HG03039 (cell line): Measurements from ENCODE around the gene OR52E4.

Experiments
- ATAC-seq: cut with Tn5 transposase; IDR thresholded peaks from one replicate; pipeline ENCODE4 v1.9.1; 2021; ENCODE audit warnings: mild to moderate bottlenecking, moderate library complexity; ENCODE audit not compliant: unreplicated experiment

OR52E4 gene

DNA sequence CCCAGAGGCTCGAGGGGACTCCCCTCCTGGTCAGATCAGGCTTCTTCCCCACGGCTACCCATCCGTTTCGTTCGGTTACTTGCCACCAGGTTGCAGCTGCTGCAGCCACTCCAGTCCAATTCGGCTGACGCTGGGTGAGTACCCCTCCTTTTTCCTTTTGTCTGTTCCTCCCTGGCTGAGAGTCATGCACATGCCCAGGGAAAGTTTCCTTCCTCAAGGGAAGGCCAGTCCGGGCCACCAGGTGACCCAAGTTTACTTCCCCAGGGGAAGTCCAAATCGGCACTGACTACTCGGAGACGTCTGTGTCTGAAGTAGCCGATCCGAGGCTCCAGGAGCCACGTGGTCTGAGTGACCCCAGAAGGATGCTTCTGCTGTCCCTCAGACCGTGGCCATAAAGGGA, 48.4 kb downstream of the OR52E4 start:
- ATAC-seq, result no peak

DNA sequence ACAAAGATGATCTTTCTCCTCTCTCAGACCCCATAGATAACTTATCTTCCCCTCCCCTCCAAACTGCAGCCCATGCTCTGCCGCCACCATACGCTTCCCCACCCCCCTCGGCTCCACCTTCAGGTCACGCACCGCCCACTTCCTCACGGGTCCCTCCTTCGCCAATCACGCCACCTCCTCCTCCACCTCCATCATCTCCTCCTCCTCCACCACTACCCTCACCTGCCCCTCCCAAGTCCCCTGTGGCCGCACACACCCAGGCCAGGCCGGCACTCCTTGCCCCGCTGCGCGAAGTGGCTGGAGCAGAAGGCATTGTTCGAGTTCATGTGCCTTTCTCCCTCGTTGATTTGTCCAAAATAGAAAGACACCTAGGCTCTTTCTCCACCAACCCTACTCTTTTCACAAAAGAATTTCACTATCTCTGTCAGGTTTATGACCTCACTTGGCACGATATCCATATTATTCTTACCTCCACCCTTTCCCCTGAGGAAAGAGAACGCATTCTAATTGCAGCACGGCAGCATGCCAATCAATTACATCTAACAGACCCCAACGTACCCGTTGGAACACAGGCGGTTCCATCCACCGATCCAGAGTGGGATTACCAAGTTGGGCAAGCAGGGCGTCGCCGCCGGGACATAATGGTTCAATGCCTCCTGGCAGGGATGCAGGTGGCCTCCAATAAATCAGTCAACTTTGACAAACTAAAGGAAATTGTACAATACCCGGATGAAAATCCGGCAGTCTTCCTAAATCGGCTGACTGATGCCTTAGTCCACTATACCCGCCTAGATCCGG, 49.3 kb downstream of the OR52E4 start:
- ATAC-seq, result no peak

DNA sequence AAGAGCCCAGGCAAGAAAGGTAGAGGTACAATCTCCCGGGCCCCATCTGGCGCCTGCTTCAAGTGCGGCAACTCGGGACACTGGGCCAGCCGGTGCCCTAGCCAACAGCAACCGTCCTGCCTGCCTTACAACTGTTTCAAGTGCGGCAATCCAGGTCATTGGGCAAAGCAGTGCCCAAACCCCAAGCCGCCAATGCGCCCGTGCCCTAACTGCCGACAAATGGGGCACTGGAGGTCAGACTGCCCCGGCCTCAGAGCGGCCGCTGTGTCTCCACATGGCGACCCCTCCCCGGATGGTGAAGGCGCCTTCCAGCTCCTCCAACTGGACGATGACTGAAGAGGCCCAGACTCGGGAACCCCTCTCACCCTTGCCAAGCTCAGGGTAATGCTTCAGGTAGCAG, 50.2 kb downstream of the OR52E4 start:
- no peak for ATAC-seq

DNA sequence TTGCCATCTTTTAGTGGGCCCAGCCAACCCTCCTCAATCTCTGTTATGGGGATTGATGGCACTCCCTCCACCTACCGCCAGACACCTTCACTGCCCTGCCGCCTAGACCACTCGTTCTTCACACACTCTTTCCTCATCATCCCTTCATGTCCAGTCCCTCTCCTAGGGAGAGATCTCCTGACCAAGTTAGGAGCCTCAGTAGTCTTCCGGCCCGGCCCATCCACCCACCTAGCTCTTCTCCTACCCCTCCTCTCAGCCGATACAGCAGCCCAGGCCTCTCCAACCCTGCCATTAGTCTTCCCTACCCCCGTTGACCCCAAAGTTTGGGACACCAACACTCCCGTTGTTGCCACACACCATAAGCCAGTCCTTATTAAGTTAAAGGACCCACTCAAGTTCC, 50.6 kb downstream of the OR52E4 start:
- ATAC-seq, result no peak

DNA sequence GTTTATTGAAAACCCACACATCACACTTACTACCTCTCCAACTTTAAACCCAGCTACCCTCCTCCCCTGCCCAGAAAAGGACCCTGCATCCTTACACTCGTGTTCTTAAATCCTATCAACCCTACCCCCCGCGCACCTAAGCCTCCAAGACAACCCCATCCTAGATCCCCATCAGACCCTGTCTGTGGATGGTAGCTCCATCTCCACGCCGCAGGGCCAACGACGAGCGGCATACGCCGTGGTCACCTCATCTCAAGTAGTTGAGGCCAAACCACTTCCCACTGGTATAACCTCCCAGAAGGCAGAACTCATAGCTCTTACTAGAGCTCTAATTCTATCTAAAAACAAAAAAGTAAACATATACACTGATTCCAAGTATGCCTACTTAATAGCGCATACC, 52.2 kb downstream of the OR52E4 start:
- no peak for ATAC-seq

DNA sequence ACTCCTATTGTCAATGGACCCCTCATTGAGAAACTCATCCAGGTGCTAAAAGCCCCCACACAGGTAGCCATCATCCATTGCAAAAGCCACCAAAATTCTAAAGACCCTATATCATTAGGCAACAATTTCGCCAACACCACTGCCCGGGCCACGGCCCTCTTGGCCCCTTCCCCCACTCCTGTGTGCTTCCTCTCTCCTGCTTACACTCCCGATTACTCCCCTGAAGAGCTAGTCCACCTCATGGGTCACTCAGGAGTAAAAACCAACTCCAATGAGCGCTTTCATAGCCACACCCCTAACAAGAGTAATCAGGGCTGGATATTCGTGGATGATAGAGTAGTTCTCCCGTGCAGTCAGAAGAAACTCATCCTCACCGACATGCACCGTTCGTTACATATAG, 52.7 kb downstream of the OR52E4 start:
- no peak for ATAC-seq
